Measurements from ENCODE around the gene SLC38A3.
"Not testable (repeated sequence)": the region's sequence is repeated elsewhere in the genome, so short reads cannot be mapped to it uniquely, and the experiment has no call there.

The SLC38A3 gene

DNA sequence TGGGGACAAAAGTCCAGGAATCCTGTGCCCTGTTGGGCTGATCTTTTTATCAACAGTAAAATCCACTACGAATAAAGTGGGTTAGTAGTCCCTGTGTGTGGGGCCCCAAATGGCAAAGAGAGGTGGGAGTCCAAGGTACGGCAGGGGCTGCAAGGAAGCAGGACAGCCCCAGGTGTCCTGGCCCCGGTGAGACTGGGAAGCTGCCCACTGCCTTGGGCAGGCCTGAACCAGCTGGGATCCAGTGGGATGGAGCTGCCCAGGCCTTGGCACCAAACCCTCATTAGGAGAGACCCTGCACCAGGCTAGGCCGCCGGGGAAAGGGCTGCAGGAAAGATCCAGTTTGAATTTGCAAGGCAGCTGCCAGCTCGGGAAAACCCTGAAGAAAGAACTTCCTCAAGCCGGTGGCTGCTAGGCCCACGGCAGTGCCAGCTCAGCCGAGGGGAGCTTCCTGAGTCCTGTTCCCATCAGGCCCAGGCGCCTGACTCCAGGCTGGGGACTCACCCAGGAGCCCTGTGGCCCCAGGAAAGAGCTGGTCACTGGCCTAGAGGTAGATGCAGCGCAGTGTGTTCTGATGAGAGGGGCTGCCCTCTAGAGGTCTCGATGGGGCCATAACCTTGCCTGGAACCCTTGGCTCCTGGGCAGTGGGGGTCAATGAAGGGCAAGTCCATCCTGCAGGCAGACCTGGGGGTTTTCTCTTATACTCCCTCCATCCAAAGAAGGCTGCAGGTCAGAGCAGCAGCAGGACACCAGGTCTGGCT is 16.5 kb downstream of the SLC38A3 start:
- TF ChIP-seq, protein P1, sequence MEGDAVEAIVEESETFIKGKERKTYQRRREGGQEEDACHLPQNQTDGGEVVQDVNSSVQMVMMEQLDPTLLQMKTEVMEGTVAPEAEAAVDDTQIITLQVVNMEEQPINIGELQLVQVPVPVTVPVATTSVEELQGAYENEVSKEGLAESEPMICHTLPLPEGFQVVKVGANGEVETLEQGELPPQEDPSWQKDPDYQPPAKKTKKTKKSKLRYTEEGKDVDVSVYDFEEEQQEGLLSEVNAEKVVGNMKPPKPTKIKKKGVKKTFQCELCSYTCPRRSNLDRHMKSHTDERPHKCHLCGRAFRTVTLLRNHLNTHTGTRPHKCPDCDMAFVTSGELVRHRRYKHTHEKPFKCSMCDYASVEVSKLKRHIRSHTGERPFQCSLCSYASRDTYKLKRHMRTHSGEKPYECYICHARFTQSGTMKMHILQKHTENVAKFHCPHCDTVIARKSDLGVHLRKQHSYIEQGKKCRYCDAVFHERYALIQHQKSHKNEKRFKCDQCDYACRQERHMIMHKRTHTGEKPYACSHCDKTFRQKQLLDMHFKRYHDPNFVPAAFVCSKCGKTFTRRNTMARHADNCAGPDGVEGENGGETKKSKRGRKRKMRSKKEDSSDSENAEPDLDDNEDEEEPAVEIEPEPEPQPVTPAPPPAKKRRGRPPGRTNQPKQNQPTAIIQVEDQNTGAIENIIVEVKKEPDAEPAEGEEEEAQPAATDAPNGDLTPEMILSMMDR (conservative IDR thresholded peaks at IDR 0.05; ENCODE audit: control insufficient read depth, insufficient read depth, low read depth, low read length): no peak
- no peak for DNase-seq (ENCODE audit: low read depth)
- no peak overlapping the region for H3K4me3 ChIP-seq (ENCODE audit: control insufficient read depth, low read depth, low read length)

DNA sequence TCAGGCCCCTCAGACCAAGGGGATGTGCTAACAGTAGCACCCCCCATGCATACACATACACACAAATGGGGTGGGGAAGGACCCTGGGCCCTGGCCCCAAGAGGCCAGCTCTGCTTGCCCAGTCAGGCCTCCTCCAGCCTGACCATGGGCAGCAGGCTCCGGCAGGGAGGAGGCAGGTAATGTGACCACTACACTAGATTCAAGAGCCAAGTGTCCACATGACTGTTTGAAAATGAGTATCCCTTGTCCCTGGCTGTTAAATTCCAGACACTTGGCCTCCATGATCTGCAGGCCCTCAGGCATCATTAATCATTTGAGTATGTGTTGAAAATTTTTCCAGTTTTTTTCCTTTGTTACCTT is 17.1 kb downstream of the SLC38A3 start:
- no peak overlapping the region for H3K4me3 ChIP-seq (ENCODE audit: control insufficient read depth, low read depth, low read length)
- TF ChIP-seq, protein P1 (conservative IDR thresholded peaks at IDR 0.05; ENCODE audit: control insufficient read depth, insufficient read depth, low read depth, low read length): no peak
- DNase-seq (ENCODE audit: low read depth): no peak

DNA sequence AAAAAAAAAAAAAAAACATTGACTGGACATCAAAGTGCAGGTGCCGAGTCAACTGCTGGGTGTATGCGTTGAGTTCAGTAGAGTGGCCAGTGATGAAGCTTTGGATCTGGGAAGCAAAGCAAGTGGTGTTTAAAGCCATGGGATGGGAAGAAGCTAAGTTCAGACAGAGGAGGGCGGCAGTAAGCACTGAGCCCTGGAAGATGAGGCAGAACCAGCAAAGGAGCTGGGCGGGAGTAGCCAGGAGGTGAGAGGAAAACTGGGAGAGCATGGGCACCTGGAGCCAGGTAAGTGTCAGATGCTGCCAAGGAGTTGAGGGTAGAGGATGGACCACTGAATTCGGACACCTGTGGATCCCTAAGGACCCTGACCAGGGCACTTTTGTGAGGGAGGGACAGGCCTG is 19.6 kb downstream of the SLC38A3 start:
- TF ChIP-seq, protein P1 (conservative IDR thresholded peaks at IDR 0.05; ENCODE audit: control insufficient read depth, insufficient read depth, low read depth, low read length): no peak
- no peak overlapping the region for H3K4me3 ChIP-seq (ENCODE audit: control insufficient read depth, low read depth, low read length)

DNA sequence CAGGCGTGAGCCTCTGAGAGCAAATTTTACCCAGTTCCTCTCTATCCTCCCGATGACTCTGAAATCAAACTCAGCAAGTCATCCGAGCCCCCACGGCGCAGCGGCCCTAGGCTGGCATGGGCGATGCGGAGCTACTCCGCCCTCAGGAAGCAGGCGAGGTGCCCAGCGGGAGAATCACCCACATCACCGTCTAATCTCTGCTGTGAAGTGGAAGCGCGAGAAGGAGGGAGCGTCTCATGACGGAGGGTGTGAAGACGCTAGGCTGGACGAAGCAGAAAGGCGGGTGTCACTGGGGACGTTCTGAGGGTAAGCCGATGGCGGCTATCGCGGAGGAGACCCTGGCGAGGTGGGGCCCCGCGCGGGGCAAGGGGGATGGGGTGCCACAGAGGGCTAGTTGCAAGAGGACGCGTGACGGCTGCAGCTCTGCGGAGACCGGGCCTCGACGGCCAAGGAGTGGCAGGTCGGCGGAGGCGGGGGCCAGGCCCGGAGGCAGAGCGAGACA is 21.9 kb downstream of the SLC38A3 start:
- TF ChIP-seq, protein P1 (conservative IDR thresholded peaks at IDR 0.05; ENCODE audit: control insufficient read depth, insufficient read depth, low read depth, low read length): no peak
- H3K4me3 ChIP-seq (ENCODE audit: control insufficient read depth, low read depth, low read length): peak overlapping the region; percentile 55
- DNase-seq (ENCODE audit: low read depth): peak; percentile 39

More for the DNA sequence above, 19.6 kb downstream of the SLC38A3 start:
- no peak for DNase-seq (ENCODE audit: low read depth)

DNA sequence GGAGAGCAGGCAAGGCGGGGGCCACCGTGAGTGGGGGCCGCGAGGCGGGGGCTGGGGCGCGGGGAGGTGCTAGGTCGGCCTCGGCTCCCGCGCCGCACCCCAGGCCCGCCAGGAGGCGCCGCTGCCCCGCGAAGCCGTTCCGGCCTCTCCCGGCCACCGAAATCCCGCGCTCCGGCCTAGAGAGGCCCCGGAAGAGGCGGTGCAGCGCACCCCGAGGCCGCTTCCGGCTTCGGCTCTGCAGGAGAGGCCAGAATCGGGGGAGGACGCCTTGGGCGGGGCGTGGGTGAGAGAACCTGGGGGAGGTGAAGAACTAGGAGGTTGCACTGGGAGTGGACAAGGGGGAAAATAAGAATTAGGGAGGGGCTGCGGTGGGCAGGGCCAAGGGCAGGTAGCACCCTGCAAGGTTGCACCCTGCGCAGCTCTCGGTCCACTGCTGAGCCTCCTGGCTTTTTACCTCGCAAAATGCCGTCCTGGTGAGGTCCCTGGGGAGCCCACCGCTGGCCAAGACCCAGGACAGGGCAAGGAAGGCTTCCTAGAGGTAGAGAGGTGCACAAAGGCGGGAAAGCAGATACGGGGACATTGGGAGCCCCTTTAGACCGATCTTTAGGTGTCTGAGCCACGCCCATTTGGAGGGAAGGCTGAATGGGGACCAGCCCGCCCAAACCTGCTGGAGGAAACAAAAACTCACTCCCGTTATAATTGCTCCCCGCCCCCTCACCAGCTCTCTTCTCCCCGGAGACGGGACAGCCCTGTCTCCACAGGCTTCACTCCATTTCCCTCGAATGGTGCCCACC is 22.5 kb downstream of the SLC38A3 start:
- peak overlapping the region; percentile 84 for H3K4me3 ChIP-seq (ENCODE audit: control insufficient read depth, low read depth, low read length)
- peak; percentile 80 for DNase-seq (ENCODE audit: low read depth)
- TF ChIP-seq, protein P1 (conservative IDR thresholded peaks at IDR 0.05; ENCODE audit: control insufficient read depth, insufficient read depth, low read depth, low read length): no peak

DNA sequence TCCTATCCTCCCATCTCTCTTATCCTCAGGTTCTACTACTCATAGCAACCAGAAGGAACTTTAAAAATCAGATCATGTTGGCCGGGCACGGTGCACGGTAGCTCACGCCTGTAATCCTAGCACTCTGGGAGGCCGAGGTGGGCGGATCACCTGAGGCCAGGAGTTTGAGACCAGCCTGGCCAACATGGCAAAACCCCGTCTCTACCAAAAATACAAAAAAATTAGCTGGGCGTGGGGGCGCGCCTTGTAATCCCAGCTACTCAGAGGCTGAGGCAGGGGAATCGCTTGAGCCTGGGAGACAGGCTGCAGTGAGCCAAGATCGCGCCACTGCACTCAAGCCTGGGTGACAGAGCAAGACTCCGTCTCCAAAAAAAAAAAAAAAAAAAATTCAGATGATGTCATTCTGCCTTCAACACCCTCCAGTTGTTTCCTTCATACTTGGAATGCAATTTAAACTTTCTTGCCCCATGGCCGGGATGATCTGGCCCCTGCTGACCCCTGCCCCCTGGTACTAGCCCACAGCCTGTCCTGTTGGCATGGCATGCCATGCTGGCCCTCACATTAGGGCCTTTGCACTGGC is 23.2 kb downstream of the SLC38A3 start:
- DNase-seq (ENCODE audit: low read depth): not testable (repeated sequence)
- H3K4me3 ChIP-seq (ENCODE audit: control insufficient read depth, low read depth, low read length): peak overlapping the region; percentile 84

DNA sequence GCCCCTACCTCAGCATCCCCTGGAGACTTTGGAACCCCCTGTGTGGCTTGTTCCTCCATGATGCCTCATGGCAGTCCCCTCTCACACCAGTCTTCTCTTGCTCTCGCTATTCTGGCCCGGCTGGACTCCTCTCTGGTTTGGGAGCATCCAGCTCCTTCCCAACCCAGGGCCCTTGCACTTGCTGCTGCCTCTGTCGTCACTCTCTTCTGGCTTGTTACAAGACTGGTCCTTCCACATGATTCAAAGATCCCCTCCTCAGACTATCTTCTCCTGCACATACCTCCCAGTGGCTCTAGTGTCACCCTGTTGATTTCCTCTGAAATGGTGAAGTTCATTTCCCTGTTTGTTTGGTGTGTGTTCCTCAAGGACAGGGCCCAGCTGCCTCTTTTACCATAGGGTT is 24.4 kb downstream of the SLC38A3 start:
- no peak for DNase-seq (ENCODE audit: low read depth)
- H3K4me3 ChIP-seq (ENCODE audit: control insufficient read depth, low read depth, low read length): no peak overlapping the region
- TF ChIP-seq, protein P1 (conservative IDR thresholded peaks at IDR 0.05; ENCODE audit: control insufficient read depth, insufficient read depth, low read depth, low read length): no peak
